Activated CD4-positive, alpha-beta T cell treated with anti-CD3 and anti-CD28 coated beads, Interleukin-10, Interleukin-2, amounts not matched to agents 100 ng/mL and 50 ng/mL, durations not matched to agents 16 hours and 8 hours (primary cell): ENCODE measurements around the gene GLCE.
"Not testable (repeated sequence)": the region's sequence is repeated elsewhere in the genome, so short reads cannot be mapped to it uniquely, and the experiment has no call there.

Source experiments
- DNase-seq: peaks from one replicate; pipeline ENCODE4 v3.0.0-alpha.2; 2020

GLCE gene

GRCh38 chr15:69138963-69139362 is 21.5 kb upstream of the GLCE start:
- DNase-seq = no peak

- DNase-seq = no peak
These were observed 20.1 kb upstream of the GLCE start for GRCh38 chr15:69140306-69140705.

GRCh38 chr15:69141286-69141701 is 19.1 kb upstream of the GLCE start:
- no peak for DNase-seq

- DNase-seq = no peak
These were observed 18.6 kb upstream of the GLCE start for GRCh38 chr15:69141833-69142232.

- no peak for DNase-seq
These were observed 16.5 kb upstream of the GLCE start for GRCh38 chr15:69143756-69144436.

- DNase-seq = no peak
These were observed 15.9 kb upstream of the GLCE start for GRCh38 chr15:69144530-69144929.

- DNase-seq = no peak
These were observed 15.2 kb upstream of the GLCE start for GRCh38 chr15:69145149-69145693.

- no peak for DNase-seq
These were observed 14.5 kb upstream of the GLCE start for GRCh38 chr15:69145694-69146492.

GRCh38 chr15:69146724-69147435 is 13.6 kb upstream of the GLCE start:
- no peak for DNase-seq

GRCh38 chr15:69148465-69148864 is 12.0 kb upstream of the GLCE start:
- no peak for DNase-seq

- DNase-seq = no peak
These were observed 11.3 kb upstream of the GLCE start for GRCh38 chr15:69149163-69149562.

- no peak for DNase-seq
These were observed 10.6 kb upstream of the GLCE start for GRCh38 chr15:69149803-69150202.

GRCh38 chr15:69150336-69150735 is 10.1 kb upstream of the GLCE start:
- no peak for DNase-seq

GRCh38 chr15:69150841-69151240 is 9.6 kb upstream of the GLCE start:
- DNase-seq = no peak

- no peak for DNase-seq
These were observed 7.4 kb upstream of the GLCE start for GRCh38 chr15:69153046-69153445.

GRCh38 chr15:69153587-69153986 is 6.8 kb upstream of the GLCE start:
- DNase-seq = not testable (repeated sequence)

GRCh38 chr15:69154078-69154477 is 6.4 kb upstream of the GLCE start:
- no peak for DNase-seq

GRCh38 chr15:69154684-69155083 is 5.8 kb upstream of the GLCE start:
- no peak for DNase-seq

- DNase-seq = no peak
These were observed 3.6 kb upstream of the GLCE start for GRCh38 chr15:69156736-69157381.

- no peak for DNase-seq
These were observed 2.1 kb upstream of the GLCE start for GRCh38 chr15:69158201-69158842.

- DNase-seq = no peak
These were observed 1.6 kb upstream of the GLCE start for GRCh38 chr15:69158843-69159240.

GRCh38 chr15:69159805-69160140 is 662 bp upstream of the GLCE start:
- no peak for DNase-seq
